ENCODE data around the gene WFIKKN1. TPM values are rescaled to one million over a fixed set of nuclear protein-coding genes. Genes with fewer than 3 reads are reported as not detected.

The WFIKKN1 gene
- total and polyA plus RNA-seq, 2 of the 13 experiments (the other 11 are each of a cell fraction or from before 2014, with no cell fraction given): 1.7 to 4.9 TPM

GRCh38 chr16:610513-611381 lies 20.0 kb upstream of the WFIKKN1 start (continued):
- peak; percentile 92 for TF ChIP-seq CTCF (CRISPR knock-in tag; IDR thresholded peaks at IDR 0.05)
- TF ChIP-seq BRCA1 (CRISPR knock-in tag; IDR thresholded peaks at IDR 0.05): no peak
- TF ChIP-seq ATRX (CRISPR knock-in tag; IDR thresholded peaks at IDR 0.05; ENCODE audit: borderline replicate concordance): no peak
- peak; percentile 37; the same call in 1 of the 2 replicates for TF ChIP-seq DMAP1 (CRISPR knock-in tag; IDR thresholded peaks at IDR 0.05)
- TF ChIP-seq ZKSCAN1 (IDR thresholded peaks at IDR 0.05; ENCODE audit: low read length): no peak
- no peak for TF ChIP-seq SIX1 (CRISPR knock-in tag; IDR thresholded peaks at IDR 0.05; ENCODE audit: borderline replicate concordance)
- no peak for TF ChIP-seq ZNF770 (CRISPR knock-in tag; IDR thresholded peaks at IDR 0.05)
- TF ChIP-seq DPF2 (CRISPR knock-in tag; IDR thresholded peaks at IDR 0.05; ENCODE audit: borderline replicate concordance, low read depth): no peak
- peak; percentile 60 for TF ChIP-seq GABPB1 (CRISPR knock-in tag; IDR thresholded peaks at IDR 0.05)
- no peak for TF ChIP-seq TRIM22 (IDR thresholded peaks at IDR 0.05)
- no peak for TF ChIP-seq CENPX (CRISPR knock-in tag; IDR thresholded peaks at IDR 0.05)
- no peak for TF ChIP-seq CBX1 (IDR thresholded peaks at IDR 0.05; ENCODE audit: low read depth)
- no peak for TF ChIP-seq MEIS2 (CRISPR knock-in tag; IDR thresholded peaks at IDR 0.05)
- TF ChIP-seq ZNF331 (CRISPR knock-in tag; IDR thresholded peaks at IDR 0.05): no peak
- TF ChIP-seq HOXA3 (CRISPR knock-in tag; IDR thresholded peaks at IDR 0.05): peak; percentile 61; the same call in 1 of the 2 replicates
